IPS-11a (cell line): Measurements from ENCODE around the gene FITM1.

Source experiments
- H3K4me3 ChIP-seq: one replicate; pipeline ENCODE4 v1.5.1; 2013; ENCODE audit warnings: low read depth, low read length, control low read depth

Gene FITM1

DNA sequence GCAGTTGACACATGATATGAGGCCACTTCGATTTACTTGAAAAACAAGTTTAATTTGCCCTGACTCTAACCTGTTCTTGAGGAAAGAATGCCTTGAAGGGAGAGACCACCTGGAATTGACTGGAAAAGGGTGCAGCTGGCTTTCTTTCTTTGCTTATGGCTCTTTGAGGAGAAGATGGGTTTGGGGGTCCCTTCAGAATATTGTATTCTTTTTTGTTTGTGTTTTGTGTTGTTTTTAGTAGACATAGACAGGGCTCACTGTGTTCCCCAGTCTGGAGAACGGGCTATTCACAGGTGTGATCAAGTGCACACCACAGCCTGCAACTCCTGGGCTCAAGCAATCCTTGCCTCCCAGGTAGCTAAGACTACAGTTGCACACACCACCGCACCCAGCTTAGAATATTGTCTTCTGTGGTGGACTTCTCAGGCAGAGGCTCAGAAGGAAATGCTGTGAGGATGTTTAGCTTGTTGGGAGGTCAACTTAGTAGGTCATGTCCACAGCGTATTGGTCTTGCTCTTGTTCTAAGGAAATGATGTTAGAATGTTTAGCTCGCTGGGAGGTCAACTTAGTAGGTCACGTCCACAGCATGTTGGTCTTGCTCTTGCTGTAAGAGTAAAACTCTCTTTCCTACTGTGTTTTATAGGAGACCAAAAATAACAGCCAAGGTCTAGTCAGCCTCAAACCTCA lies 14.2 kb upstream of the FITM1 start:
- no peak overlapping the region for H3K4me3 ChIP-seq

GRCh38 chr14:24117179-24117578 lies 13.3 kb upstream of the FITM1 start:
- no peak overlapping the region for H3K4me3 ChIP-seq

DNA sequence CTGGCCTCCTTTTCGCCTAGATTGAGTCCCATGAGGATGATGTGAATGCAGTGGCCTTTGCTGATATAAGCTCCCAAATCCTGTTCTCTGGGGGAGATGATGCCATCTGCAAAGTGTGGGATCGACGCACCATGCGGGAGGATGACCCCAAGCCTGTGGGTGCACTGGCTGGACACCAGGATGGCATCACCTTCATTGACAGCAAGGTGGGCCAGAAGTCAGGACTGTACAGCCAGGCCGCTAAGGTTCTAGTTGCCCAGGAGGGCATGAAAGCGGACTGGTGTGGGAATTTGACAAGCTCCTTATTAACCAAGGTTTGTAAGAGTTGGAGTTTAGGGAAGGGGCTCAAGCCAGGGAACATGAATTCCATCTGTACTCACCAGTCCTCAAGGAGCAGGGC lies 10.8 kb upstream of the FITM1 start:
- H3K4me3 ChIP-seq: no peak overlapping the region

DNA sequence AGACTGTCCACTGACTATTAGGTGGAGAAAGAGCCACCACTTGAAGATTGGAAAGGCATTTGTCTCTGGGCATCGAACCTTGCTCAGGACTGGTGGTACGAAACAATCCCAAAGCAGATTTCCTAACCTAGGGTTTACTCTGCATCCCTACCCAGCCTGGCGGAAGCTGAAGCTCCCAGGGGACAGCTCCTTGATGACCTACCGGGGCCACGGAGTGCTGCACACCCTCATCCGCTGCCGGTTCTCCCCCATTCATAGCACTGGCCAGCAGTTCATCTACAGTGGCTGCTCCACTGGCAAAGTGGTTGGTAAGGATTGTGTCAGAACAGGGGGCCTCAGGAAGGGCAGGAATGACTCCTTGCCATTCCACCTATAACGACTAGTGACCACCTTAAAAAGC lies 9.2 kb upstream of the FITM1 start:
- no peak overlapping the region for H3K4me3 ChIP-seq

DNA sequence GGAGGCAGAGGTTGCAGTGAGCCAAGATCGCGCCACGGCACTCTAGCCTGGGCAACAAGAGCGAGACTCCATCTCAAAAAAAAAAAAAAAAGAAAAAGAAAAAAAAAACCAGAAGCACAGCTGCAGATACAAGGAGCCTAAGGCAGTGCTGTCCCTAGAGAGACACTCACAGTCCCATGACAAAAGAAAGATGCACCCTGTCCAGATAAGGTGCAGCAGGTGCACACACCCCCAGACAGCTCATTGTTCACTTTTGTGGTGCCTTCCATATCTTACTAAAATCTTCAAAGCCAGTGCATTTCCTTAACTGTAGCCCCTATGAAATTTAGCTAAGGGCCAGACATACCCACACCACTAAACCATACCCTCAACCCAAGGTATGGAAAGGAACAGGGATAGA lies 8.0 kb upstream of the FITM1 start:
- no peak overlapping the region for H3K4me3 ChIP-seq

DNA sequence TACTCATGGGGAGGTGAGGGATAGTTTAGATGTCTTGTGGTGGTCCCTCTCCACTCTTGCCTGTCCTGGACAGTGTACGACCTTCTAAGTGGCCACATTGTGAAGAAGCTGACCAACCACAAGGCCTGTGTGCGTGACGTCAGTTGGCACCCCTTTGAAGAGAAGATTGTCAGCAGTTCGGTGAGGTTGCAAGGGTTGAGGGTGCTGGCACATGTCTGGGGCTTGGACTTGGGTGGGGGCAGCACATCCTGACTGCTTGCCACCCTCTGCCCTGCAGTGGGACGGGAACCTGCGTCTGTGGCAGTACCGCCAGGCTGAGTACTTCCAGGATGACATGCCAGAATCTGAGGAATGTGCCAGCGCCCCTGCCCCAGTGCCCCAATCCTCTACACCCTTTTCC lies 7.6 kb upstream of the FITM1 start:
- no peak overlapping the region for H3K4me3 ChIP-seq

DNA sequence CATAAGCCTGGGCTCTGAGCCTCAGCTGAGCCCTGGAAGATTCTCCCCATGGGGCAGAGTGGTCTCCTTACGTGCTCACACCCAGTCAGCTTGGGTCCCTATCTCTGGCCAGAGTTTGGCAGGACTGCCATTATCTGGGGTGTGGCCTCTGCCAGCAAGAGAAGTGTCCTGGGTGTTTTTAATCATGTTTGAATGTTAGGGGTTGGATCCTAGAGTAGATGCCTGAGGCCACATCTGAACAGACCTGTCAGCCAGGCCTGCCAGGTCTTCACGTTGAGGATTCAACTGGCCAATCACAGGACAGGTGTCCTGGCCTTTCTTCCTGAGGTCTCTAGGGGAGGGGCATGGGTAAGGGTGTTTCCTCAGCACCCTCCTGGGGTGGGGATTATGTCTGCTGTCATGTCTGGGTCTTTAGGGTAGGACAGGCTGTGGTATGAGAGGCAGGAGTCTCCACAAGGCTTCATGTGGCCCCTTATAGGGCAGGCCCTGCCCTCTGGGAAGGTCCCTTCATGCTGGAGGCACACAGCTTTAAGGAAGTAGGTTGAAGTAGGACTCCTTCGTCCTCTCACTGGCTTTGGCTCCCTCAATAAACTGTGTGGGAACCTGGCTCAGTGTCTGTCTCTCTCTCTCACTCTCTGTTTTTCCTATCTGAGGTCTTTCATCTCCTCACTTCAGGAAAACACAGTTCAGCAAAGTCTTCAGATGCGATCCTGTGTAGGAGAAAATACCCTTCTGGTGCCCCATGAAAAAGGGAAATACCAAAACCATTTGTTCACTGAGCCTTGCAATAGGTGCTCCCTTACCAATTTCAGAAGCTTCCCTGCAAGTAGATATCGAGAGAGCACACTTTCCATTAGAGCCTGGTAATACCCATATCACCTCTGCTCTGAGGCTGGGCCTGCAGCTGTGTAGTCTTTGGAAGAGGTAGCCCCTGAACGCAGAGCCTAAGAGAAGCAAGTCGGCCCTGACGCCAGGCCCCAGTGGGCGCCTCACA lies 6.7 kb upstream of the FITM1 start:
- H3K4me3 ChIP-seq: no peak overlapping the region

DNA sequence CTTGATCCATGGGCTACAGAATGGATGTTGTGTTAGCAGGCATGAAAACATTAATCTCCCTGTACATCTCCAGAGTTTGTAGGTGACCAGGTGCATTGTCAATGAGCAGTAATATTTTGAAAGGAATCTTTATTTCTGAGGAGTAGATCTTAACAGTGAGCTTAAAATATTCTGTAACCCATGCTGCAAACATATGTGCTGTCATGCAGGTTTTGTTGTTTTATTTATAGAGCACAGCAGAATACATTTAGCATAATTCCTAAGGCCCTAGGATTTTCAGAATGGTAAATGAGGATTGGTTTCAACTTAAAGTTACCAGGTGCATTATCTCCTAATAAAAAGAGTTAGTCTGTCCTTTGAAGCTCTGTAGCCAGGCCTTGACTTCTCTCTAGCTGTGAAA lies 3.5 kb upstream of the FITM1 start:
- H3K4me3 ChIP-seq: no peak overlapping the region

DNA sequence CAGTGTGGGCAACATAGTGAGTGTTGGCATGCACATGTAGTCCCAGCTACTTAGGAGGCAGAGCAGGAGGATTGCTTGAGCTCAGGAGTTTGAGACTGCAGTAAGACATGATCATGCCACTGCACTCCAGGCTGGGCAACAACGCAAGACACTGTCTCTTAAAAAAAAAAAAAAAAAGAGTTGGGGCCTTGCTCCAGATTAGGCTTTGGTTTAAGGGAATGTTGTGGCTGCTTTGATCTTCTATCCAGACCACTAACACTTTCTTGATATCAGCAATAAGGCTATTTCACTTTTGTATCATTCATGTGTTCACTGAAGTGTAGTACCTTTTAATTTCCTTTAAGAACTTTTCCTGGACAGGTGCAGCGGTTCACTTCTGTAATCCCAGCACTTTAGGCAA lies 2.8 kb upstream of the FITM1 start:
- no peak overlapping the region for H3K4me3 ChIP-seq

DNA sequence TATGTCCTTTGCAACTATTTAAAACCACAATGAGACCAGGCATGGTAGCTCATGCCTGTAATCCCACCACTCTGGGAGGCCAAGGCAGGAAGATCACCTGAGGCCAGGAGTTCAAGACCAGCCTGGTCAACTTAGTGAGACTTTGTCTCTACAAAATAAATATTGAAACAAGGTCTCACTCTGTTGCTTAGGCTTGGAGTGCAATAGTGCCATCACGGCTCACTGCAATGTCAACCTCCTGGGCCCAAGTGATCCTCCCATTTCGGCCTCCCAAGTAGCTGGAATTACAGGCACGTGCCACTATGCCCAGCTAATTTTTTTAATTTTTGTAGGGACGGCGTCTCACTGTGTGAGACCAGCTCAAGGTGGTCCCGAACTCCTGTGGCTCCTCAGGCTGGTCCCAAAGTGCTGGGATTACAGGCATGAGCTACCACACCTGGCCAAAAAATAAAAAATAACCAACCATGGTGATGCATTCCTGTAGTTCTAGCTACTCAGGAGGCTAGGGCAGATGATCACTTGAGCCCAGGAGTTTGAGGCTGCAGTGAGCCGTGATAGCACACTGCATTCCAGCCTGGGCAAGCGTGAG lies 955 bp upstream of the FITM1 start:
- H3K4me3 ChIP-seq: no peak overlapping the region

DNA sequence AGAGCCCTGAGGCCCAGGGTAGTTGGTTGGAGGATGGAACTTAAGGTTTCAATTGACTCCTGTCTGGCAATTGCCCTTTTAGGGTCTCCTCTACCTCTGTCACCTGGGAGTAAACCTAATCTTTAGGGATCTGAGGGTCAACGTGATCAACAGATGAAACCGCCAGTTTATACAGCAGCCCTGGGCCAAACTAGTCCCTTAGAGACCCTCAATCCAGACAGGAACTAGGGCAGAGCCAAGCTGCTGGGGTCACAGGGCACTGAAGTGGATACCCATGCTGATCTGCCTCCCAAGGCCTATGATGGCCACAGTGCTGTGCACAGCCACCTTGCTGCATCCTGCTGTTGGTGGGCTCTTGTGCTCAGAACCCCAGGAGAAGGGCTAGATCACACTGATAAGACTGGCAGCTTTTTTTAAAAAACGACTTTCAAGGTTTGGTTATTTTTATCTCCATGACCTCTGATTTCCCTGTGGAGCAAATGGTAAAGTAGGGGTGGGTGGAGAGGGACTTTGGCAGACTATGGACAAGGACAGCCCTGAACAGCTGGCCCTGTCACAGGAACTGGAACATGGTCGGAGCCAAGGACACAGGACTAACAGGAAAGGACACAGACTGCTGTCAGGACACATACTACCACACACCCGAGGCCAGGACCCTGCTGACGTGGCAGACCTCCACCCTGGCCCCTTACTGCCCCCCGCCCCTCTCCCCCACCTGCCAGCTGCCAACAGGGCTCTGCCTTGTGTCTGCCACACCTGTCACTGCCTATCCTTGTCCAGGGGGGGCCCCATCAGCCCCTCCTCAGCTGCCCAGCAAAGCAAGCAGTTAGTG lies 474 bp downstream of the FITM1 start:
- H3K4me3 ChIP-seq: no peak overlapping the region

DNA sequence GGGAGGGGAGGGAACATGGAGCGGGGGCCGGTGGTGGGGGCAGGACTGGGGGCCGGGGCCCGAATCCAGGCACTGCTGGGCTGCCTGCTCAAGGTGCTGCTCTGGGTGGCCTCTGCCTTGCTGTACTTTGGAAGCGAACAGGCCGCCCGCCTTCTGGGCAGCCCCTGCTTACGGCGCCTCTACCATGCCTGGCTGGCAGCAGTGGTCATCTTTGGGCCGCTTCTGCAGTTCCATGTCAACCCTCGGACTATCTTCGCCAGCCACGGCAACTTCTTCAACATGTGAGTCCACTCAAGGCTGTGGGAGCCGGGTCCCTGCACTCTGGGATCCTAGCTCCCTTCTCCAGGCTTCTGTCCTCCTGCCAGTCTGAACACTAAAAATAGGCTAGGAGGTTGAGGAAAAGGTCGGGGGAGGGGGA lies 1.1 kb downstream of the FITM1 start:
- no peak overlapping the region for H3K4me3 ChIP-seq

DNA sequence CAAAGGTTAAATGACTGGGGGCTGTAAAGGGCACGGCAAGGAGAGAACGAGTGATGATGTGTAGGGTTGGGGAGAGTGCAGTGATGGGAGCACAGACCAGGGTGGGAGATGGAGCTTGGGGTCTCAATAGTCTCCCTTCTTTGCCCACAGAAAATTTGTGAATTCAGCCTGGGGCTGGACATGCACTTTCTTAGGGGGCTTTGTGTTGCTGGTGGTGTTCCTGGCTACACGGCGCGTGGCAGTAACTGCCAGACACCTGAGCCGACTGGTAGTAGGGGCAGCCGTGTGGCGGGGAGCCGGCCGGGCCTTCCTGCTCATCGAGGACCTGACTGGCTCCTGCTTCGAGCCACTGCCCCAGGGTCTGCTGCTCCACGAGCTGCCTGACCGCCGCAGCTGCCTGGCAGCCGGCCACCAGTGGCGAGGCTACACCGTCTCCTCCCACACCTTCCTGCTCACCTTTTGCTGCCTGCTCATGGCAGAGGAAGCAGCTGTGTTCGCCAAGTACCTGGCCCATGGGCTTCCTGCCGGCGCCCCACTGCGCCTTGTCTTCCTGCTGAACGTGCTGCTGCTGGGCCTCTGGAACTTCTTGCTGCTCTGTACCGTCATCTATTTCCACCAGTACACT lies 1.7 kb downstream of the FITM1 start:
- no peak overlapping the region for H3K4me3 ChIP-seq

DNA sequence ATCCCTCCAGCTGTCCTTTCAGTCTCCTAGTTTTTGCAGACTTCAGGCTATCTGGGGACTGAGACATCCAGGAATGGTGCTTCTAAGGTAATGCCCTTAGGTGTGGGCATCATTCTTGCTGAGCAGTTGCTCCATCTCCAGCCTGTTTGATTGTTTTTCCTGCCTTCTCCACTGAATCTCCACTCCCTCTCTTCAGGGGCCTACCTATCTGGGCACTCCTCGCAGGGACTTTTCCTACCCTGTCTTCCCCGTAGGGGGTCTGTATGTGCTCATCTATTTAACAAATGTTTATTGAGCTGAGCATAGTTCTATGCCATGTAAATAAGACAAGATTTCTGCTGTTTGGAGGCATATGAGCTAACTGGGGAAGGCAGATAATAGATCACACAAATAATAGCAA lies 2.5 kb downstream of the FITM1 start:
- no peak overlapping the region for H3K4me3 ChIP-seq

GRCh38 chr14:24133735-24134134 lies 3.3 kb downstream of the FITM1 start:
- H3K4me3 ChIP-seq: no peak overlapping the region

DNA sequence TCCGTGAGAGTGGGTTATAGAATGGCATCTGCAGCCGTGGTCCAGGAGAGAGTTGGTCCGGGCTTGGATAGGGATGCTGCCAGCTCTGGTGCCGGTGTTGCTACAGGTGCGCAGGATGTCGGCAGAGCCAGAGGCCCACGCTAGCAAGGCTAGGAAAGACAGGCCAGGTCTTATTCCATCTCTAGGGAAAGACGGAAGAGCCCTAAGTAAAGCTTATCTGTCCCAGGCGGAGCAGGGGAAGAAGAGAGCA lies 5.0 kb downstream of the FITM1 start:
- peak overlapping the region; percentile 76 for H3K4me3 ChIP-seq

DNA sequence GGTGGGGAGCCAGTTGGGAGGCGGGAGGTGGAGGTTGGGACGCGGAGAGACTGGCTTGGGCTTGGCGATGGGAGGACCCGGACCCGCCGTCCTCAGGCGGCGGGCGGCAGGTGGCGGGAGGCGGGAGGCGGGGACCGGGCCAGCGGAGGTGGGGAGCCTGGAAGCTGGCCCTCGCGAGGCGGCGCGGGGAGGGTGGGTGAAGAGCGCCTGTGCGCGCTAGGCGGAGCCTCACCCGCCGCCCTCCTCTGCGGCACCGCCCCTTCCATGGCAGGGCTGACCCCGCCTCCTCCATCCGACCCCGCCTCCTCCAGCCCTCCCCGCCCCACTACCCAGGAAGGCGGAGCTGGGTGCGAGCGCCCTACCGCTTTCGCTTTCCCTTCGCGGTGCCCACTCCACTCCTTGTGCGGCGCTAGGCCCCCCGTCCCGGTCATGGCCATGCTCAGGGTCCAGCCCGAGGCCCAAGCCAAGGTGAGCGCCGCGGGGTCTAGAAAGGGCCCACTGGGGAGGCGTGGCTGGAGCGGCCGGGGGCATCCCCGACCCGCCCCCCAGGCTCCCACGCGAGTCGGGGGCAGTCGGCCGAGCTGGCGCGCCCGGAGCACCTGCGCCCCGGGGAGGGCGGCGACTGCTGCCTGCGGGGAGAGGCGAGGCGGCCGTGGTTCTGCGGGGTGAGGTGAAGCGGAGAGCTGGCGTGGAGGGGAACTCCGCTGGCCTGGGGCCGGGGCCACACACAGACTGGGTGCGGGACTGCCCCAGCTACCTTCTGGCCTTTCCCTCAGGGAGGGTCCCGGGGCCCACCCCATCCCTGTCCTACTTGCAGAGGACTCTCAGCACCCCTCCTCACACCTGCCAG lies 5.6 kb downstream of the FITM1 start, which contains the start of gene PSME1:
TSS of gene PSME1 (plus strand) at position 361 of the 850 bp plus-strand sequence. CDS start at position 430, 69 bp downstream.
- H3K4me3 ChIP-seq: peak within 1 kb of the TSS; percentile 76

- peak overlapping the region; percentile 76 for H3K4me3 ChIP-seq
Measured at GRCh38 chr14:24136684-24137528, 6.4 kb downstream of the FITM1 start.
